Activated CD8-positive, alpha-beta T cell treated with anti-CD3 and anti-CD28 coated beads for 36 hours (primary cell): Measurements from ENCODE around the gene LST1. TPM values are rescaled to one million over a fixed set of nuclear protein-coding genes. Genes with fewer than 3 reads are reported as not detected.
A peak's percentile ranks its signal among the peaks of the same experiment; 100 is the strongest.

Experiments
- ATAC-seq: fragments of 200-7000 bp; cut with Tn5 transposase; one replicate; pipeline ENCODE4 v1.10.0; 2021; ENCODE audit warnings: mild to moderate bottlenecking, moderate library complexity
- CTCF ChIA-PET: fragments of 350-600 bp; sonication (Branson Sonifier 250); formaldehyde crosslinking; loops from one replicate; lab custom pipeline; 2021; ENCODE audit warnings: antibody characterized with exemption; lab: Charles Lee
- POLR2A ChIA-PET: fragments of 350-600 bp; sonication (Branson Sonifier 250); formaldehyde crosslinking; loops from one replicate; lab custom pipeline; 2021; ENCODE audit warnings: antibody characterized with exemption; lab: Charles Lee
- DNase-seq: peaks from one replicate; pipeline ENCODE4 v3.0.0-alpha.2; 2020
- H3K27ac Mint-ChIP-seq: one replicate; pipeline ENCODE4 v1.8.0; 2021; ENCODE audit warnings: mild to moderate bottlenecking, mixed read lengths
- H3K27me3 Mint-ChIP-seq: one replicate; pipeline ENCODE4 v1.8.0; 2021; ENCODE audit warnings: mixed read lengths
- H3K36me3 Mint-ChIP-seq: one replicate; pipeline ENCODE4 v1.8.0; 2021; ENCODE audit warnings: low read depth, mixed read lengths
- H3K4me1 Mint-ChIP-seq: one replicate; pipeline ENCODE4 v1.8.0; 2021; ENCODE audit warnings: low read depth, mixed read lengths
- H3K4me3 Mint-ChIP-seq: one replicate; pipeline ENCODE4 v1.8.0; 2021; ENCODE audit warnings: mild to moderate bottlenecking, moderate library complexity, mixed read lengths
- H3K9me3 Mint-ChIP-seq: one replicate; pipeline ENCODE4 v1.8.0; 2021; ENCODE audit warnings: mixed read lengths
- CTCF ChIP-seq: fragments of 200-600 bp; IDR thresholded peaks from one replicate; pipeline ENCODE4 v1.8.0; 2022; ENCODE audit warnings: antibody characterized with exemption, mild to moderate bottlenecking
- intact Hi-C: fragments of 100-400 bp; cut with micrococcal nuclease; formaldehyde crosslinking; loops from one replicate; pipeline ENCODE4 v1.10.0; 2022
- total RNA-seq, 2 experiments: library from RNA; stranded (reverse); gene quantifications; one replicate each; pipeline ENCODE4 v1.2.3, GENCODE V29; 2021

The LST1 gene
- total RNA-seq: 10 to 100 TPM; 40.4 to 43.6 TPM

GRCh38 chr6:31586008-31586407 lies at the start of gene LST1:
Gene LST1 (plus strand): TSS chr6:31586277. CDS start chr6:31587300, 1,023 bp downstream.
- Mint-ChIP-seq H3K36me3 (peaks cover 38% of the 10 kb centered on the region), H3K4me3 (peak within 1 kb of the TSS; percentile 76), H3K27ac (peak within 1 kb of the TSS; percentile 96), H3K4me1 (peaks cover 63% of the 10 kb centered on the region), H3K27me3 (no peaks in the 10 kb centered on the region), H3K9me3 (no peaks in the 10 kb centered on the region)
- CTCF ChIA-PET: interaction anchor here (1.2 to 56.2 kb wide), 3 partner anchors 6 to 31 kb away, joined by 3 to 2542 read pairs (median 2542); partner anchors contain the start of genes ATP6V1G2, DDX39B, LST1 and LTA
- POLR2A ChIA-PET: interaction anchor here (0.8 to 35.7 kb wide), 5 partner anchors 2 to 45 kb away, joined by 3 to 1181 read pairs (median 26); partner anchors contain the start of genes DDX39B, LST1, LTA and LTB
- ATAC-seq (peak; percentile 14), DNase-seq (no peak)
- intact Hi-C loops: no loop called here
- no peak for TF ChIP-seq CTCF

- ChIA-PET CTCF (interaction anchor here (1.3 to 56.2 kb wide), 3 partner anchors 44 to 53 kb away, joined by 6 to 2542 read pairs (median 12); partner anchors contain the start of genes LST1, LTB, NCR3 and TNF), POLR2A (interaction anchor here (0.6 to 6.0 kb wide), 12 partner anchors 9 to 113 kb away, joined by 3 to 97 read pairs (median 4); partner anchors contain the start of genes LTB, MCCD1, PRRC2A and TNF)
- Mint-ChIP-seq H3K36me3 (peaks cover 70% of the 10 kb centered on the region), H3K4me3 (peak overlapping the region; percentile 81), H3K4me1 (peaks cover 52% of the 10 kb centered on the region), H3K27ac (peak overlapping the region; percentile 95), H3K9me3 (no peaks in the 10 kb centered on the region), H3K27me3 (no peaks in the 10 kb centered on the region)
- DNase-seq: peak; percentile 29
- intact Hi-C loops: no loop called here
- ATAC-seq: no peak
- no peak for TF ChIP-seq CTCF
These were observed 47.2 kb upstream of the LST1 start for GRCh38 chr6:31538805-31539400.

- no peak for TF ChIP-seq CTCF
- intact Hi-C loops: loop anchor here (2.0 to 10.0 kb wide), 3 partner anchors 48 to 194 kb away; partner anchors contain the start of genes C6orf47, CLIC1, CSNK2B and GPANK1
- CTCF ChIA-PET: interaction anchor here (1.2 to 56.2 kb wide), 6 partner anchors 10 to 82 kb away, joined by 5 to 2542 read pairs (median 12); partner anchors contain the start of genes LST1, LTB, NCR3 and TNF
- Mint-ChIP-seq H3K27ac (peak overlapping the region; percentile 95), H3K36me3 (peaks cover 53% of the 10 kb centered on the region), H3K9me3 (no peaks in the 10 kb centered on the region), H3K27me3 (no peaks in the 10 kb centered on the region), H3K4me3 (peak overlapping the region; percentile 81), H3K4me1 (peaks cover 43% of the 10 kb centered on the region)
- POLR2A ChIA-PET: interaction anchor here (0.8 to 6.0 kb wide), 24 partner anchors 9 to 1313 kb away, joined by 3 to 97 read pairs (median 6); partner anchors contain the start of genes C6orf47, DXO, GPANK1 and LSM2
- no peak for DNase-seq
- ATAC-seq: no peak
These were observed 45.4 kb upstream of the LST1 start for GRCh38 chr6:31540640-31541039.

- H3K4me3 Mint-ChIP-seq: peak overlapping the region; percentile 81
- H3K27me3 Mint-ChIP-seq: no peaks in the 10 kb centered on the region
- H3K9me3 Mint-ChIP-seq: no peaks in the 10 kb centered on the region
- POLR2A ChIA-PET: interaction anchor here (0.6 to 6.0 kb wide), 47 partner anchors 10 to 1312 kb away, joined by 3 to 97 read pairs (median 4); partner anchors contain the start of genes AIF1, C6orf47, CSNK2B and DXO
- peak; percentile 81 for DNase-seq
- CTCF ChIA-PET: interaction anchor here (1.0 to 56.2 kb wide), 8 partner anchors 9 to 141 kb away, joined by 5 to 2542 read pairs (median 6); partner anchors contain the start of genes LST1, LTB, NCR3 and TNF
- peaks cover 43% of the 10 kb centered on the region for H3K4me1 Mint-ChIP-seq
- intact Hi-C loops: loop anchor here (2.0 to 10.0 kb wide), 3 partner anchors 48 to 194 kb away; partner anchors contain the start of genes C6orf47, CLIC1, CSNK2B and GPANK1
- H3K36me3 Mint-ChIP-seq: peaks cover 48% of the 10 kb centered on the region
- H3K27ac Mint-ChIP-seq: peak overlapping the region; percentile 95
- peak; percentile 29 for ATAC-seq
- no peak for TF ChIP-seq CTCF
These were observed 44.9 kb upstream of the LST1 start for GRCh38 chr6:31541059-31541657.
